H1 (cell line): ENCODE measurements around the gene EXOSC1. TPM values are rescaled to one million over a fixed set of nuclear protein-coding genes. Genes with fewer than 3 reads are reported as not detected.

ENCODE experiments used
- CTCF ChIA-PET: fragments of 300-600 bp; sonication (Branson Sonifier 250); formaldehyde crosslinking; loops from one replicate; lab custom pipeline; 2021; ENCODE audit not compliant: partially characterized antibody; lab: Charles Lee
- POLR2A ChIA-PET: fragments of 300-600 bp; sonication (Branson Sonifier 250); formaldehyde crosslinking; loops from one replicate; lab custom pipeline; 2021; ENCODE audit warnings: inconsistent platforms; ENCODE audit not compliant: partially characterized antibody; lab: Charles Lee
- DNase-seq, 2 experiments: peaks; one replicate each; pipeline versions ENCODE4 v3.0.0 to v3.0.0-alpha.2; 2010 to 2022; ENCODE audit warnings: low spot score in 2 of 2, low read depth in 1 of 2, mixed read lengths in 1 of 2
- FAIRE-seq: peaks from 2 replicates; lab custom pipeline; 2011; peaks lifted over from hg19 to GRCh38; lab: Jason Lieb, UNC
- H2AFZ ChIP-seq: 2 replicates; pipeline ENCODE4 v1.8.1; 2012; ENCODE audit warnings: low read length, inconsistent platforms
- H2AK5ac ChIP-seq: 2 replicates; pipeline ENCODE4 v1.6.1; 2013; ENCODE audit warnings: low read depth, low read length
- H2BK120ac ChIP-seq: replicated peaks from 2 replicates; pipeline ENCODE3; 2013; ENCODE audit warnings: low read depth, low read length, inconsistent platforms
- H2BK12ac ChIP-seq: 2 replicates; pipeline ENCODE4 v1.6.1; 2013; ENCODE audit warnings: low read depth, low read length
- H2BK15ac ChIP-seq: 2 replicates; pipeline ENCODE4 v1.6.1; 2013; ENCODE audit warnings: low read length
- H2BK20ac ChIP-seq: 2 replicates; pipeline ENCODE4 v1.6.1; 2013; ENCODE audit warnings: low read length
- H2BK5ac ChIP-seq: 2 replicates; pipeline ENCODE4 v1.6.1; 2013; ENCODE audit warnings: low read depth, low read length
- H3K14ac ChIP-seq: 2 replicates; pipeline ENCODE4 v1.6.1; 2013; ENCODE audit warnings: inconsistent platforms; ENCODE audit not compliant: insufficient read length
- H3K18ac ChIP-seq: 2 replicates; pipeline ENCODE4 v1.6.1; 2013; ENCODE audit warnings: low read length; ENCODE audit errors: extremely low read depth
- H3K23ac ChIP-seq: 2 replicates; pipeline ENCODE4 v1.6.1; 2013; ENCODE audit warnings: inconsistent platforms; ENCODE audit not compliant: insufficient read length
- H3K23me2 ChIP-seq: 2 replicates; pipeline ENCODE4 v1.6.1; 2013; ENCODE audit warnings: low read depth, low read length
- H3K27ac ChIP-seq: 2 replicates; pipeline ENCODE4 v1.6.1; 2011; ENCODE audit warnings: low read depth, low read length, inconsistent platforms
- H3K27me3 ChIP-seq, 4 experiments: replicated peaks in 1 of 4; 1 replicate in 1 of 4; 2 replicates in 3 of 4; pipeline versions ENCODE4 v1.6.1 to v1.8.1; 2011 to 2013; ENCODE audit warnings: low read length in 3 of 4, mild to moderate bottlenecking in 3 of 4, inconsistent platforms in 2 of 4, mixed read lengths in 2 of 4, moderate library complexity in 1 of 4; ENCODE audit not compliant: control insufficient read depth in 3 of 4, insufficient read depth in 3 of 4; ENCODE audit errors: extremely low read depth in 1 of 4
- H3K36me3 ChIP-seq, 4 experiments: 2 replicates each; pipeline versions ENCODE4 v1.6.1 to v1.8.1; 2011 to 2013; ENCODE audit warnings: mild to moderate bottlenecking in 4 of 4, low read length in 3 of 4, moderate library complexity in 2 of 4, control low read depth in 1 of 4, inconsistent platforms in 1 of 4; ENCODE audit not compliant: insufficient read depth in 4 of 4, control insufficient read depth in 2 of 4
- H3K4ac ChIP-seq: replicated peaks from 2 replicates; pipeline ENCODE3; 2013; ENCODE audit warnings: low read length, low read depth, mixed read lengths, inconsistent platforms; ENCODE audit not compliant: insufficient read length
- H3K4me1 ChIP-seq, 4 experiments: replicated peaks in 1 of 4; 1 replicate in 1 of 4; 2 replicates in 3 of 4; pipeline versions ENCODE4 v1.6.1 to v1.8.1; 2011 to 2013; ENCODE audit warnings: low read length in 3 of 4, inconsistent platforms in 2 of 4, mixed read lengths in 1 of 4; ENCODE audit not compliant: insufficient read depth in 4 of 4, control insufficient read depth in 3 of 4
- H3K4me2 ChIP-seq, 2 experiments: 2 replicates each; pipeline versions ENCODE4 v1.6.1 to v1.8.1; 2011 to 2013; ENCODE audit warnings: low read depth in 2 of 2, low read length in 2 of 2, control low read depth in 1 of 2, inconsistent platforms in 1 of 2, mild to moderate bottlenecking in 1 of 2; ENCODE audit not compliant: insufficient read depth in 1 of 2
- H3K4me3 ChIP-seq, 4 experiments: fragments of 200-600, 300-600 bp in 1 of 4; sonication (generic), shearing (Covaris generic), sonication (Bioruptor Twin) in 1 of 4; 2 replicates each; pipeline versions ENCODE4 v1.5.1 to v1.8.1; 2011 to 2016; ENCODE audit warnings: low read length in 4 of 4, low read depth in 3 of 4, control low read depth in 2 of 4, inconsistent platforms in 2 of 4, mild to moderate bottlenecking in 2 of 4, mixed read lengths in 1 of 4, moderate library complexity in 1 of 4; ENCODE audit not compliant: insufficient read depth in 2 of 4; ENCODE audit errors: extremely low read depth in 1 of 4
- H3K56ac ChIP-seq: replicated peaks from 2 replicates; pipeline ENCODE3; 2013; ENCODE audit warnings: low read depth, mild to moderate bottlenecking, mixed read lengths, low read length, inconsistent platforms; ENCODE audit not compliant: insufficient read length
- H3K79me1 ChIP-seq: 2 replicates; pipeline ENCODE4 v1.6.1; 2013; ENCODE audit warnings: low read depth, low read length, control low read depth
- H3K79me2 ChIP-seq, 2 experiments: 2 replicates each; pipeline versions ENCODE4 v1.6.1 to v1.8.1; 2012 to 2013; ENCODE audit warnings: low read length in 2 of 2, mild to moderate bottlenecking in 2 of 2, inconsistent platforms in 1 of 2; ENCODE audit not compliant: insufficient read depth in 2 of 2, control insufficient read depth in 1 of 2
- H3K9ac ChIP-seq, 4 experiments: replicated peaks in 1 of 4; 1 replicate in 1 of 4; 2 replicates in 3 of 4; pipeline versions ENCODE4 v1.6.1 to v1.8.1; 2011 to 2013; ENCODE audit warnings: low read depth in 3 of 4, low read length in 3 of 4, control low read depth in 2 of 4, mild to moderate bottlenecking in 2 of 4, moderate library complexity in 2 of 4, inconsistent platforms in 1 of 4; ENCODE audit errors: extremely low read depth in 1 of 4
- H3K9me3 ChIP-seq, 2 experiments: 2 replicates each; pipeline versions ENCODE4 v1.6.1 to v1.8.1; 2012 to 2013; ENCODE audit warnings: mild to moderate bottlenecking in 2 of 2, moderate library complexity in 2 of 2, control low read depth in 1 of 2, inconsistent platforms in 1 of 2, low read depth in 1 of 2, low read length in 1 of 2, mixed read lengths in 1 of 2; ENCODE audit not compliant: insufficient read depth in 2 of 2
- H4K20me1 ChIP-seq, 2 experiments: replicated peaks in 1 of 2; 2 replicates each; pipeline versions ENCODE3 to v1.8.1; 2011 to 2013; ENCODE audit warnings: inconsistent platforms in 2 of 2, low read length in 2 of 2, mild to moderate bottlenecking in 1 of 2; ENCODE audit not compliant: insufficient read depth in 2 of 2, control insufficient read depth in 1 of 2
- H4K5ac ChIP-seq: 2 replicates; pipeline ENCODE4 v1.6.1; 2013; ENCODE audit warnings: low read length, low read depth, mixed read lengths, inconsistent platforms; ENCODE audit not compliant: insufficient read length
- H4K8ac ChIP-seq: 2 replicates; pipeline ENCODE4 v1.8.0; 2013; ENCODE audit warnings: mild to moderate bottlenecking, moderate library complexity, low read length, inconsistent platforms; ENCODE audit not compliant: insufficient read depth; ENCODE audit errors: extremely low read depth
- H4K91ac ChIP-seq: replicated peaks from 2 replicates; pipeline ENCODE3; 2013; ENCODE audit warnings: low read length, mixed read lengths, inconsistent platforms; ENCODE audit not compliant: insufficient read length
- CTBP2 ChIP-seq: IDR thresholded peaks from 2 replicates; pipeline ENCODE4 v1.7.0; 2011; ENCODE audit warnings: borderline replicate concordance, mild to moderate bottlenecking, moderate library complexity, mixed read lengths, low read length; ENCODE audit not compliant: insufficient read depth, insufficient read length
- POLR2A ChIP-seq, 2 experiments: IDR thresholded peaks; 1 replicate in 1 of 2; 2 replicates in 1 of 2; pipeline ENCODE4 v1.6.1; 2011; ENCODE audit warnings: low read depth in 2 of 2, low read length in 2 of 2, mild to moderate bottlenecking in 2 of 2; ENCODE audit errors: control extremely low read depth in 1 of 2
- ZNF274 ChIP-seq: IDR thresholded peaks from 2 replicates; pipeline ENCODE4 v1.7.0; 2012; ENCODE audit warnings: low read length, borderline replicate concordance; ENCODE audit errors: extremely low read depth
- WGBS, 2 experiments: shearing (Covaris generic) in 1 of 2; methylation state at CpG; one replicate each; pipeline versions ENCODE4 v1.1.6 to v1.1.7; 2013 to 2015; ENCODE audit warnings: low lambda C conversion rate in 2 of 2, mixed read lengths in 2 of 2, inconsistent platforms in 1 of 2, low coverage in 1 of 2, missing lambda C conversion rate in 1 of 2; ENCODE audit not compliant: insufficient replicate concordance in 2 of 2, insufficient coverage in 1 of 2, insufficient read length in 1 of 2; ENCODE audit errors: extremely low coverage in 1 of 2, missing lambda C conversion rate in 1 of 2; 5-methylcytosine and 5-hydroxymethylcytosine counted together
- polyA plus RNA-seq, 7 experiments: library from polyadenylated mRNA; depleted of rRNA in 3 of 7; stranded (reverse) in 5 of 7; unstranded in 2 of 7; fragments of >200 nt in 5 of 7; fragments of 200-250 nt in 2 of 7; gene quantifications; 1 replicate in 5 of 7; 2 replicates in 1 of 7; 4 replicates in 1 of 7; pipeline versions ENCODE4 v1.2.1 to v1.2.3, GENCODE V29; 2011 to 2013; ENCODE audit warnings: missing spikeins in 2 of 7, mixed read lengths in 2 of 7
- total RNA-seq: library from RNA; stranded (reverse); fragmentation: NEBNext Ultra II Directional; extraction: Animal tissue kit (Norgen Biotek cat#: 25700); gene quantifications from 2 replicates; pipeline ENCODE4 v1.2.1, GENCODE V29; 2021

The EXOSC1 gene
- total and polyA plus RNA-seq, 2 of the 8 experiments (the other 6 are each of a cell fraction or from before 2014, with no cell fraction given): 52.1 to 68.1 TPM

DNA sequence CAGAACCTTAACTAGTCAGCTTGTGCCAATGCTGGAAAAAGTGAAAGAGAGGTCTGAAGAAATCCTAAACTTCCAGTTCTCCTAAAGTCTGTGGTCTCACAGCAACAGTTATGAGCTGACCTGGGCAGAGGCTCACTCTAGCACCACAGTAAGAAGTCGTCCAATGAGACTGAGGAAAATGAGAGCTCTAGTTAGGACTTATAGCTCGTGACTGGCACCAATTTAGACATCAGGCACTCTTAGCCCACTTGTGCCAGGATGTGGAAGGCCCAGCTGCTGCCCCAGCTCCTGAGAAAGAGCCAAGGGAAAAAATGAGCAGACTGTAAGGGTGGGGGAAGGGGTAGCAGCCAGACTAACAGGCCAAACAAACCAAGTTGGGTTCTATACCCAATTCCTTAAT is 44.8 kb upstream of the EXOSC1 start:
- no peak overlapping the region for H3K4me3 ChIP-seq
- H4K91ac ChIP-seq: no peak overlapping the region
- WGBS, 2 experiments: 86% methylated on average over 2 of the region's 2 CpGs; no CpG with 5 or more reads in 1 of the 2 experiments
- ChIA-PET POLR2A (interaction anchor here (1.2 kb wide), 2 partner anchors 8 to 9 kb away, joined by 3 to 4 read pairs; partner anchors contain the start of gene UBTD1), CTCF (interaction anchor here (0.9 to 2.3 kb wide), 4 partner anchors 10 to 84 kb away, joined by 3 to 9 read pairs (median 3); no protein-coding TSS in a partner anchor)
- FAIRE-seq (no peak), DNase-seq (no peak)
- H3K27ac ChIP-seq: no peak overlapping the region
- no peak overlapping the region for H3K18ac ChIP-seq
- H2BK20ac ChIP-seq: no peak overlapping the region
- no peak overlapping the region for H3K56ac ChIP-seq
- H2BK12ac ChIP-seq: no peak overlapping the region
- no peaks in the 10 kb centered on the region for H3K9me3 ChIP-seq
- H2AFZ ChIP-seq: no peak overlapping the region
- no peak overlapping the region for H3K23ac ChIP-seq
- H3K79me2 ChIP-seq: peaks cover 20 to 95% of the 10 kb centered on the region in 2 experiments
- H3K4ac ChIP-seq: no peak overlapping the region
- no peak overlapping the region for H4K5ac ChIP-seq
- H3K4me1 ChIP-seq: peaks cover 5 to 10% (median 7%) of the 10 kb centered on the region in 4 experiments; a peak in 4 of 7 replicates
- no peak overlapping the region for H2BK15ac ChIP-seq
- no peak overlapping the region; a peak in 1 of 4 replicates for H3K4me2 ChIP-seq
- H3K27me3 ChIP-seq: no peaks in the 10 kb centered on the region
- H3K36me3 ChIP-seq: no peaks in the 10 kb centered on the region; a peak in 1 of 8 replicates
- H4K20me1 ChIP-seq: peaks cover 12 to 15% of the 10 kb centered on the region in 2 experiments
- H2AK5ac ChIP-seq: no peak overlapping the region
- H4K8ac ChIP-seq: no peak overlapping the region
- H3K14ac ChIP-seq: no peak overlapping the region
- no peaks in the 10 kb centered on the region for H3K23me2 ChIP-seq
- no peak overlapping the region for H2BK5ac ChIP-seq
- H3K79me1 ChIP-seq: peaks cover 7% of the 10 kb centered on the region; the same call in 1 of the 2 replicates
- no peak overlapping the region; a peak in 2 of 7 replicates for H3K9ac ChIP-seq
- H2BK120ac ChIP-seq: no peak overlapping the region
- no peak for TF ChIP-seq CTBP2
- no peak for TF ChIP-seq ZNF274
- TF ChIP-seq POLR2A (IDR thresholded peaks at IDR 0.05; ENCODE audit: control extremely low read depth in 1 of 2, low read depth in 2 of 2, low read length in 2 of 2): no peak
